Endothelial cell of umbilical vein (primary cell): ENCODE measurements around the gene NTF4. TPM values are rescaled to one million over a fixed set of nuclear protein-coding genes. Genes with fewer than 3 reads are reported as not detected.

Source experiments
- BruUV-seq: library from RNA; stranded (reverse); fragments of 400-500 nt; replicated peaks from 2 replicates; lab custom pipeline; 2021; lab: Mats Ljungman, UMichigan
- CTCF ChIA-PET: fragments of 300-600, 350-600 bp; sonication (Branson Sonifier 250); formaldehyde crosslinking; loops from one replicate; lab custom pipeline; 2021; ENCODE audit warnings: antibody characterized with exemption, inconsistent platforms; lab: Charles Lee
- POLR2A ChIA-PET: fragments of 300-600, 350-600 bp; sonication (Branson Sonifier 250); formaldehyde crosslinking; loops from one replicate; lab custom pipeline; 2021; ENCODE audit warnings: antibody characterized with exemption, inconsistent platforms; lab: Charles Lee
- DNase-seq: peaks from one replicate; pipeline ENCODE4 v3.0.0-alpha.2; 2011; ENCODE audit warnings: low read depth, low spot score
- FAIRE-seq: peaks from 2 replicates; lab custom pipeline; 2011; peaks lifted over from hg19 to GRCh38; lab: Jason Lieb, UNC
- H2AFZ ChIP-seq: 2 replicates; pipeline ENCODE4 v1.6.0; 2012; ENCODE audit warnings: low read depth, low read length, control low read depth, inconsistent platforms
- H3K27ac ChIP-seq: 2 replicates; pipeline ENCODE4 v1.5.1; 2011; ENCODE audit warnings: low read depth, mild to moderate bottlenecking, control low read depth, low read length, moderate library complexity; ENCODE audit not compliant: insufficient read depth
- H3K27me3 ChIP-seq, 2 experiments: 2 replicates each; pipeline versions ENCODE4 v1.6.0 to v1.6.1; 2011; ENCODE audit warnings: low read length in 2 of 2, mixed read lengths in 1 of 2; ENCODE audit not compliant: control insufficient read depth in 2 of 2, insufficient read depth in 2 of 2
- H3K36me3 ChIP-seq, 2 experiments: 2 replicates in 1 of 2; 3 replicates in 1 of 2; pipeline ENCODE4 v1.5.1; 2011; ENCODE audit warnings: low read length in 2 of 2, mild to moderate bottlenecking in 1 of 2, moderate library complexity in 1 of 2; ENCODE audit not compliant: control insufficient read depth in 2 of 2, insufficient read depth in 2 of 2; ENCODE audit errors: extremely low read depth in 1 of 2
- H3K4me1 ChIP-seq: 3 replicates; pipeline ENCODE4 v1.5.1; 2011; ENCODE audit warnings: mild to moderate bottlenecking, low read length; ENCODE audit not compliant: control insufficient read depth, insufficient read depth; ENCODE audit errors: extremely low read depth
- H3K4me2 ChIP-seq: 2 replicates; pipeline ENCODE4 v1.6.1; 2011; ENCODE audit warnings: low read length, control low read depth, mixed read lengths; ENCODE audit not compliant: insufficient read depth
- H3K4me3 ChIP-seq, 3 experiments: fragments of 200-600 bp in 1 of 3; sonication (generic), shearing (Covaris generic) in 1 of 3; replicated peaks in 1 of 3; 2 replicates each; pipeline ENCODE4 v1.5.1; 2011 to 2016; ENCODE audit warnings: control low read depth in 3 of 3, low read length in 3 of 3, mild to moderate bottlenecking in 2 of 3, inconsistent platforms in 1 of 3, low read depth in 1 of 3, moderate library complexity in 1 of 3; ENCODE audit not compliant: insufficient read depth in 1 of 3
- H3K79me2 ChIP-seq: 2 replicates; pipeline ENCODE4 v1.6.0; 2012; ENCODE audit warnings: low read length, inconsistent platforms; ENCODE audit not compliant: control insufficient read depth, insufficient read depth
- H3K9ac ChIP-seq: replicated peaks from 2 replicates; pipeline ENCODE3; 2011; ENCODE audit warnings: low read length, control low read depth; ENCODE audit not compliant: insufficient read depth; ENCODE audit errors: extremely low read depth
- H3K9me1 ChIP-seq: replicated peaks from 3 replicates; pipeline ENCODE4 v1.6.0; 2011; ENCODE audit warnings: mild to moderate bottlenecking, low read length; ENCODE audit not compliant: control insufficient read depth, insufficient read depth; ENCODE audit errors: extremely low read depth
- H3K9me3 ChIP-seq: replicated peaks from 2 replicates; pipeline ENCODE4 v1.5.1; 2012; ENCODE audit warnings: low read length, inconsistent platforms; ENCODE audit not compliant: control insufficient read depth, insufficient read depth
- H4K20me1 ChIP-seq: replicated peaks from 2 replicates; pipeline ENCODE3; 2011; ENCODE audit warnings: mild to moderate bottlenecking, low read length; ENCODE audit not compliant: control insufficient read depth, insufficient read depth; ENCODE audit errors: extremely low read depth
- EZH2 ChIP-seq: IDR thresholded peaks from 2 replicates; pipeline ENCODE4 v1.6.1; 2012; ENCODE audit warnings: borderline replicate concordance, low read depth, mild to moderate bottlenecking, moderate library complexity, low read length, inconsistent platforms; ENCODE audit not compliant: severe bottlenecking
- FOS ChIP-seq: IDR thresholded peaks from 2 replicates; pipeline ENCODE4 v1.6.1; 2011; ENCODE audit warnings: mild to moderate bottlenecking, low read length, moderate library complexity, borderline replicate concordance; ENCODE audit not compliant: insufficient read depth
- GATA2 ChIP-seq: IDR thresholded peaks from 2 replicates; pipeline ENCODE4 v1.7.0; 2011; ENCODE audit warnings: low read depth, mild to moderate bottlenecking, moderate library complexity, mixed read lengths, low read length; ENCODE audit not compliant: insufficient read length, insufficient read depth
- JUN ChIP-seq: IDR thresholded peaks from 2 replicates; pipeline ENCODE4 v1.6.1; 2011; ENCODE audit warnings: borderline replicate concordance, low read depth; ENCODE audit not compliant: insufficient read length, insufficient read depth
- MYC ChIP-seq: IDR thresholded peaks from one replicate; pipeline ENCODE4 v1.6.1; 2011; ENCODE audit warnings: mild to moderate bottlenecking, low read depth, low read length
- POLR2A ChIP-seq: IDR thresholded peaks from 2 replicates; pipeline ENCODE4 v1.6.1; 2012; ENCODE audit warnings: low read depth, mild to moderate bottlenecking, control low read depth, low read length
- POLR2AphosphoS5 ChIP-seq: IDR thresholded peaks from 2 replicates; pipeline ENCODE4 v1.6.1; 2012; ENCODE audit warnings: low read depth, mild to moderate bottlenecking, control low read depth, low read length, moderate library complexity; ENCODE audit not compliant: insufficient read depth
- dilution Hi-C: fragments of 300-500 bp; cut with MboI; formaldehyde crosslinking; loops from one replicate; pipeline ENCODE4 v1.15.0; 2019; ENCODE audit warnings: low sequenced_read_pairs; ENCODE audit not compliant: extremely low pct_ligation_motif_present
- intact Hi-C: fragments of 100-400 bp; cut with micrococcal nuclease; formaldehyde crosslinking; loops from one replicate; pipeline ENCODE4 v1.10.0; 2022
- polyA plus RNA-seq, 4 experiments: library from polyadenylated mRNA; depleted of rRNA in 3 of 4; stranded (reverse) in 3 of 4; unstranded in 1 of 4; fragments of >200 nt; gene quantifications; 2 replicates each; pipeline versions ENCODE4 v1.2.1 to v1.2.3, GENCODE V29; 2011 to 2012; ENCODE audit warnings: missing spikeins in 1 of 4
- total RNA-seq: library from RNA; stranded (reverse); gene quantifications from 2 replicates; pipeline ENCODE4 v1.2.3, GENCODE V29; 2021
- TF ChIP-seq, protein P1 (sequence below): IDR thresholded peaks from 2 replicates; pipeline ENCODE4 v1.6.1; 2011; ENCODE audit not compliant: insufficient read depth, insufficient read length
- TF ChIP-seq, protein P2 (sequence below), 2 donors: IDR thresholded peaks; 1 replicate in 1 of 2; 2 replicates in 1 of 2; pipeline ENCODE4 v1.5.1; 2011; ENCODE audit warnings: low read length in 2 of 2, mild to moderate bottlenecking in 2 of 2, moderate library complexity in 2 of 2, control low read depth in 1 of 2, inconsistent platforms in 1 of 2, low read depth in 1 of 2; ENCODE audit not compliant: insufficient read depth in 1 of 2; ENCODE audit errors: extremely low read depth in 1 of 2

Gene NTF4
- total and polyA plus RNA-seq, 2 donors (not counting 3 experiments of a cell fraction or from before 2014, with no cell fraction given), result not detected

DNA sequence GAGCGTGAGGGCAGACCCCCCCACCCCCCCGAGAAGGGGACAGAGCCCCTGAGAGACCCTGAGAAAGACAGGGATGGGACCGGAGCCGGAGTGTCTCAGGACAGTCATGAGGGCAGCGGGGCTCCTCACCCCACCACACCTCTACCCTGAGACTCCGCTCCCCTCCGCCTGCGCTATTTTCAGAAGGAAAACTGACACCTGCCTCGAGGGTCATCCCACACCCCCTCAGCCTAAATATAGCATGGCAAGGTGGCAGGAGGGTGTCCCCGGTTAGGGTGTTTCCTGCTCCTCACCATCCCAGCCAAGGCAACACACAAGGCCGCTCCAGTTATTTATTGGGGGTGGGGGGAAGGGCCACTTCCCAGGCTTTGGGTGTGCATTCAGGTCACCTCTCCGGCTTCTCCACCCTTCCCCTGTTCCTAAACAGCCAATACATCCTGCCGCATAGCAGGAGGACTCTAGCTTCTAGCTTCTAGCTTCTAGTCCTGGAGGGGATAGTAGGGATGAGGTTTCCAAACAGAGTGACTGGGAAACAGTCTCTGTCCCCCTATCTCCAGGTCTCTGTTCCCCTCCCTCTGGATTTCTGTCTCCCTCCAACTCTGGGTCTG, 1.4 kb upstream of the NTF4 start:
- no peaks in the 10 kb centered on the region for H3K36me3 ChIP-seq
- FAIRE-seq (no peak), DNase-seq (no peak)
- no peak overlapping the region for H2AFZ ChIP-seq
- no peak overlapping the region for H3K4me3 ChIP-seq
- no peaks in the 10 kb centered on the region for H4K20me1 ChIP-seq
- POLR2A ChIA-PET, result no interaction called here
- CTCF ChIA-PET, result interaction anchor here (0.6 to 1.9 kb wide), 3 partner anchors 8 to 133 kb away, joined by 3 to 6 read pairs (median 6); no protein-coding TSS in a partner anchor
- no peaks in the 10 kb centered on the region for H3K9me1 ChIP-seq
- H3K9ac ChIP-seq, result no peak overlapping the region
- no TSS peak for BruUV-seq
- H3K27ac ChIP-seq, result no peak overlapping the region
- H3K79me2 ChIP-seq, result no peaks in the 10 kb centered on the region
- peaks cover 33 to 42% of the 10 kb centered on the region in 2 experiments for H3K27me3 ChIP-seq
- H3K4me2 ChIP-seq, result no peak overlapping the region
- no peaks in the 10 kb centered on the region for H3K9me3 ChIP-seq
- intact Hi-C loops (no loop called here), dilution Hi-C loops (no loop called here)
- TF ChIP-seq, protein P1, sequence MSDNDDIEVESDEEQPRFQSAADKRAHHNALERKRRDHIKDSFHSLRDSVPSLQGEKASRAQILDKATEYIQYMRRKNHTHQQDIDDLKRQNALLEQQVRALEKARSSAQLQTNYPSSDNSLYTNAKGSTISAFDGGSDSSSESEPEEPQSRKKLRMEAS, result no peak
- TF ChIP-seq FOS, result no peak
- TF ChIP-seq POLR2A, result no peak
- TF ChIP-seq EZH2, result no peak
- no peak for TF ChIP-seq GATA2
- TF ChIP-seq MYC, result no peak
- TF ChIP-seq POLR2AphosphoS5, result no peak
- no peak for TF ChIP-seq JUN
- TF ChIP-seq, protein P2, sequence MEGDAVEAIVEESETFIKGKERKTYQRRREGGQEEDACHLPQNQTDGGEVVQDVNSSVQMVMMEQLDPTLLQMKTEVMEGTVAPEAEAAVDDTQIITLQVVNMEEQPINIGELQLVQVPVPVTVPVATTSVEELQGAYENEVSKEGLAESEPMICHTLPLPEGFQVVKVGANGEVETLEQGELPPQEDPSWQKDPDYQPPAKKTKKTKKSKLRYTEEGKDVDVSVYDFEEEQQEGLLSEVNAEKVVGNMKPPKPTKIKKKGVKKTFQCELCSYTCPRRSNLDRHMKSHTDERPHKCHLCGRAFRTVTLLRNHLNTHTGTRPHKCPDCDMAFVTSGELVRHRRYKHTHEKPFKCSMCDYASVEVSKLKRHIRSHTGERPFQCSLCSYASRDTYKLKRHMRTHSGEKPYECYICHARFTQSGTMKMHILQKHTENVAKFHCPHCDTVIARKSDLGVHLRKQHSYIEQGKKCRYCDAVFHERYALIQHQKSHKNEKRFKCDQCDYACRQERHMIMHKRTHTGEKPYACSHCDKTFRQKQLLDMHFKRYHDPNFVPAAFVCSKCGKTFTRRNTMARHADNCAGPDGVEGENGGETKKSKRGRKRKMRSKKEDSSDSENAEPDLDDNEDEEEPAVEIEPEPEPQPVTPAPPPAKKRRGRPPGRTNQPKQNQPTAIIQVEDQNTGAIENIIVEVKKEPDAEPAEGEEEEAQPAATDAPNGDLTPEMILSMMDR (IDR thresholded peaks at IDR 0.05; ENCODE audit: extremely low read depth in 1 of 2, insufficient read depth in 1 of 2, low read depth in 1 of 2, low read length in 2 of 2), result no peak
- no peaks in the 10 kb centered on the region for H3K4me1 ChIP-seq
